Measurements from ENCODE around the gene TBCK. TPM values are rescaled to one million over a fixed set of nuclear protein-coding genes. Genes with fewer than 3 reads are reported as not detected.

TBCK gene
- total RNA-seq, 1 experiment from 2014 or later: 19.7 TPM

- Mint-ChIP-seq H3K9me3 (ENCODE audit: low read depth, unreplicated experiment) (no peaks in the 10 kb centered on the region), H3K4me3 (ENCODE audit: low read depth, unreplicated experiment) (no peak overlapping the region), H3K27ac (ENCODE audit: unreplicated experiment) (peak overlapping the region; percentile 14), H3K36me3 (ENCODE audit: insufficient read depth, unreplicated experiment) (no peaks in the 10 kb centered on the region), H3K4me1 (ENCODE audit: low read depth, unreplicated experiment) (peaks cover 11% of the 10 kb centered on the region), H3K27me3 (ENCODE audit: unreplicated experiment) (no peaks in the 10 kb centered on the region)
- DNase-seq: no peak
- intact Hi-C loops (cut with micrococcal nuclease; ENCODE audit: unreplicated experiment): loop anchor here (5.0 kb wide), 1 partner anchor 46 kb away; no protein-coding TSS in a partner anchor
- CTCF ChIA-PET: no interaction called here
- BruUV-seq (replicated peaks): no TSS peak
- TF ChIP-seq CTCF (IDR thresholded peaks at IDR 0.05; ENCODE audit: unreplicated experiment): no peak
Measured at GRCh38 chr4:106312997-106313522, 2.9 kb downstream of the TBCK start.

GRCh38 chr4:106312377-106312776 is 3.6 kb downstream of the TBCK start:
- DNase-seq: no peak
- BruUV-seq (replicated peaks): no TSS peak
- H3K4me1 Mint-ChIP-seq (ENCODE audit: low read depth, unreplicated experiment): peaks cover 11% of the 10 kb centered on the region
- no peak overlapping the region for H3K27ac Mint-ChIP-seq (ENCODE audit: unreplicated experiment)
- CTCF ChIA-PET: no interaction called here
- H3K4me3 Mint-ChIP-seq (ENCODE audit: low read depth, unreplicated experiment): no peak overlapping the region
- no peaks in the 10 kb centered on the region for H3K36me3 Mint-ChIP-seq (ENCODE audit: insufficient read depth, unreplicated experiment)
- no peaks in the 10 kb centered on the region for H3K27me3 Mint-ChIP-seq (ENCODE audit: unreplicated experiment)
- intact Hi-C loops (cut with micrococcal nuclease; ENCODE audit: unreplicated experiment): loop anchor here (5.0 kb wide), 1 partner anchor 45 kb away; no protein-coding TSS in a partner anchor
- H3K9me3 Mint-ChIP-seq (ENCODE audit: low read depth, unreplicated experiment): no peaks in the 10 kb centered on the region
- TF ChIP-seq CTCF (IDR thresholded peaks at IDR 0.05; ENCODE audit: unreplicated experiment): no peak

GRCh38 chr4:106306561-106306960 is 9.4 kb downstream of the TBCK start:
- H3K4me3 Mint-ChIP-seq (ENCODE audit: low read depth, unreplicated experiment): no peak overlapping the region
- no peak overlapping the region for H3K27ac Mint-ChIP-seq (ENCODE audit: unreplicated experiment)
- CTCF ChIA-PET: no interaction called here

GRCh38 chr4:106305435-106306055 is 10.5 kb downstream of the TBCK start:
- no TSS peak for BruUV-seq (replicated peaks)
- intact Hi-C loops (cut with micrococcal nuclease; ENCODE audit: unreplicated experiment): no loop called here
- Mint-ChIP-seq H3K36me3 (ENCODE audit: insufficient read depth, unreplicated experiment) (no peaks in the 10 kb centered on the region), H3K27ac (ENCODE audit: unreplicated experiment) (no peak overlapping the region), H3K9me3 (ENCODE audit: low read depth, unreplicated experiment) (no peaks in the 10 kb centered on the region), H3K4me1 (ENCODE audit: low read depth, unreplicated experiment) (no peaks in the 10 kb centered on the region), H3K27me3 (ENCODE audit: unreplicated experiment) (no peaks in the 10 kb centered on the region), H3K4me3 (ENCODE audit: low read depth, unreplicated experiment) (no peak overlapping the region)
- CTCF ChIA-PET: no interaction called here
- no peak for TF ChIP-seq CTCF (IDR thresholded peaks at IDR 0.05; ENCODE audit: unreplicated experiment)
- DNase-seq: no peak

More at GRCh38 chr4:106306561-106306960, 9.4 kb downstream of the TBCK start:
- H3K36me3 Mint-ChIP-seq (ENCODE audit: insufficient read depth, unreplicated experiment): no peaks in the 10 kb centered on the region
- no peak for DNase-seq
- no peak for TF ChIP-seq CTCF (IDR thresholded peaks at IDR 0.05; ENCODE audit: unreplicated experiment)
- intact Hi-C loops (cut with micrococcal nuclease; ENCODE audit: unreplicated experiment): no loop called here
- H3K9me3 Mint-ChIP-seq (ENCODE audit: low read depth, unreplicated experiment): no peaks in the 10 kb centered on the region
- no peaks in the 10 kb centered on the region for H3K27me3 Mint-ChIP-seq (ENCODE audit: unreplicated experiment)
- BruUV-seq (replicated peaks): no TSS peak
- H3K4me1 Mint-ChIP-seq (ENCODE audit: low read depth, unreplicated experiment): no peaks in the 10 kb centered on the region
